HG03196 (cell line): ENCODE data around the gene ESPN.
"Not testable (repeated sequence)": the region's sequence is repeated elsewhere in the genome, so short reads cannot be mapped to it uniquely, and the experiment has no call there.

Experiments
- ATAC-seq: cut with Tn5 transposase; IDR thresholded peaks from one replicate; pipeline ENCODE4 v1.9.1; 2021; ENCODE audit not compliant: unreplicated experiment

The ESPN gene

GRCh38 chr1:6477039-6477820 is 52.7 kb downstream of the ESPN start:
- ATAC-seq = no peak

GRCh38 chr1:6481820-6482219 is 57.2 kb downstream of the ESPN start:
- no peak for ATAC-seq

DNA sequence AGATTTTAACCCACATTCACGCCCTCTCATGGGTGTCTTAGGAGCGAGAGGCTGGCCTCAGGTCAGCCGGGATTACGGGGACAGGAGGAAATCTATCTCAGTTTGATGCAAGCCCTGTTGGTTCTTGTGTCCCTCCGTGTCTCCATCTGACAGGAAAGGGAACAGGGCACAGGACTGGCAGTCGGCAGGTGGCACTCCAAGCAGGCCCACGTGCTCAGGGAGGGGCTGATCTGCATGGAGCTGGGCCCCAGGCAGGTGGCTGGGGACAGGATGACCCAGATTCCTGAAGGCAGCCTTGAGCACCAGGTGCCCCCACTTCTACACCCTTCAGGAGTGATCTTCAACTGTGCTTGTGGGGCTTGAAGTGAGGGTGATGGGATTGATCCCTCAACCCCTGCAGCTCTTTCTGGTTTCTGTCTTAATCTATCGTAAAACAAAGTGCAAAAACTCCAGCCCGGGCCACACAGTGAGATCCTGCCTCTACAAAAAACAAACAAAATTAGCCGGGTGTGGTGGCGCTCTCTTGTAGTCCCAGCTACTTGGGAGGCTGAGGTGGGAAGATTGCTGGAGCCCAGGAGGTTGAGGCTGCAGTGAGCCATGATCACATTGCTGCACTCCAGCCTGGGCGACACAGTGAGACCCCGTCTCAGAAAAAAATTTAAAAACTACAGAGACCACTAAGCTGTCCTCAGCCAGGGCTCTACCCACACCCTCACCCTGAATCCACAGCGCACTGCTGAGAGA is 58.6 kb downstream of the ESPN start:
- ATAC-seq = no peak

- ATAC-seq = no peak
Observed at GRCh38 chr1:6483761-6484117, 59.2 kb downstream of the ESPN start.

DNA sequence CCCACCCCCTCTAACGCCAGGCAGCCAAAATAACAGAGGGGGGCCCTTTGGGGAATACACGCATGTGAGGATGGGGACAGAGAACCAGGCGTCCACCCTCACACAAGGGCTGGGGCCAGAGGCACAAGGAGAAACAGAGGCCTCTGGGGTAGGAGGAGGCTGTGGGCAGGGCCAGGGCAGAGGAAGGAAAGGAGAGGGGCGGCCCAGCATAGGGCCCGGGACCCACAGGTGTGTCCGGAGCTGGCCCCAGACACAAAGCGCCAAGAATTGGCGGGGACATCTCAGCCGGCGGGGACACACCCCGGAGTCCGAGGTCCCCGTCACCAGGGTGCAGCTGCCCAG is 60.2 kb downstream of the ESPN start:
- ATAC-seq = no peak

DNA sequence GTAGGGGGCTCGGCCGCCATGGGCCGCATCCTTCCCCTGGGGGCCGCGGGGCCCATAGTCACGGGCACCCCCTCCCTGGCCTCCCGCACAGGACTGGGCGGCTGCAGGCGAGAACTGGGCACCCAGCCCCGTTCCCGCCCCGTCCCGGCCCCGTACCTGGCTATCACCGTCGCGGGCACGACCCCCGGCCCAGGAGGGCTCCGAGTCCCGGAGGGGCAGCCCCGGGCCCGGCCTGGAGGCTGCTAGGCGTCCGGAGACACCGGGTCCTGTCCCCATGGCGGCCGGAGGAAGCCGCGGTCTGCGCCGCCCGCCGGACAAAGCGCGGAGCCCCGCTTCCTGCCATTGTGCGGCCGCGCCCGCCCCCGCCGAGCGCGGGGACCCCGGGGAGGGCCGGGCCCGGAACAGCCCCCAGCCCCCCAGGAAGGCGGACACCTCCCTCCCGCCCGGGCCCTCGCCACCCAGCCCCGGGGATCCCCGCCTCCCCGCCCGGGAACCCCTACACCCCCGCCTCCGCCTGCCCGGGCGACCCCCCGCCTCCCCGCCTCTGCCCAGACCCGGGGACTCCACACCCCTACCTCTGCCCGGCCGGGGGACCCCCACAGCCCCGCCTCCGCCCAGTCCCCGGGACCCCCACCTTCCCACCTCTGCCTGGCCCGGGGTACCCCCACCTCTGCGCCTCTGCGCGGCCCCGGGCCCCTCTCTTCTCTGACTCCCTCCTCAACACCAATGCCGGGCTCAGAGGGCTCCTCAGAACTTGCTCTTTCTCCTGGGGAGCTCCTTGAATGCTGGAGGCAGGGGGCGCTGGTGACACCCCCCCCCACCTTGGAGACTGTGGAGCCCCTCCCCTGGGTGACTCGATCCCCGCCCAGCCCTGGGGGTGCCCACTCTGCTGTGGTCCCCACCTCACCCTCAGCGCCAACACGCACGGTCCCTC is 60.9 kb downstream of the ESPN start:
- no peak for ATAC-seq

DNA sequence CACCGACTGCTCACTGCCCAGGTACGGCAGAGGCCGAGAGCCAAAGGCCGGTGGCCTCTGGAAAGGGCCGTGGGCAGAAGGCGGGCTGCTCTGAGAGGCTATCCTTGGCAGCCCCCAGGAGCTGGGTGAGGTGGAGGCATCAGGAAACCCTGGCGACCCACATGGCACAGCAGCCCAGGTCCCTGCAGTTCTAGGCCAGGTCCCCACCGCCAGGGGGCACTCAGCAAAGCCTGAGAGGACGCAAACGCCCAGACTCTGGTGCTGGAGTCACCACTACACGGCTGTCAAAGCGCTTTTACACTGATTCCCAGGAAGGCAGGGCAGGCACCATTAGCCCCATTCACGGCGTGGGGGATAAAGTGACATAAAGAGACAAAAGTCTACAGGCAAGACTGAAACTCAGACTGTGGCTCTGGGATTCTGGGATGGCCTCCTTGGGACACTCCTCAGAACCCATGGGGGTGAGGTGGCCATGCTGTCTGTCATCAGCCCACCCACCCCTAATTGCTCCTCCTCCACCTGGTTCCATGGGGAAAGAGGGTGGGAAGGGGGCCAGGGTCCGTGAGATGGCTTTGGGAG is 61.9 kb downstream of the ESPN start:
- peak; percentile 45 for ATAC-seq

DNA sequence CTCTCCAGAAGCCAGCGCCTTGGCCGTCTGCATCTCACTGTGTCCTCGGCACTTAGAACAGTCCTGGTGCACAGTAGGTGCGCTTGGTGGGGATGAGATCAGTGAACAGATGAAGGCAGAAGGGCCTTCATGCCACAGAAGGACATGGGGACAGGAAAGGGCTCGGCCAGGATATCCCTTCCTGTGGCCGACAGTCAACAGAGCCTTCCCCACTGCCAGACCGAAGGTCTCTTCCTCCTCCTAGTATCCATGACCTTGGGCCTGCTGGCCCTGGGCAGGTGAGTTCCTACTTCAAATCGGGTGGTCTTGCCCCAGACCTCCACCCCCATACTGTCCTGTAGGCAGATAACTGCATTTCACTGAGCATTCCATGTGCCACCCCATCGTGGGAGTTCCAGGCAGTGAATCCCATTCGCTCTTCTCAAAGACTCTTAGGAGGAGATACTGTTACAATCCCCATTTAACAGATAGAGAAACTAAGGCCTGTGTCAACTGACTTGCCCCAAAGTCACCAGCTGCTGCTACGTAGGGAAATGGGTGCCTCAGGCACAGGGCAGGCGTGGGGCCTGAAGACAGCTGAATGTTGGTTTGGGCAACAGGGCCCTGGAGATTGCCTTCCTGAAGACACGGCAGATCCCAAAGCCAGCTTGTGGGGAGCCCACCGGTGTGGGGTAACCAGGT is 63.4 kb downstream of the ESPN start:
- no peak for ATAC-seq

GRCh38 chr1:6488602-6489382 is 64.2 kb downstream of the ESPN start:
- no peak for ATAC-seq

DNA sequence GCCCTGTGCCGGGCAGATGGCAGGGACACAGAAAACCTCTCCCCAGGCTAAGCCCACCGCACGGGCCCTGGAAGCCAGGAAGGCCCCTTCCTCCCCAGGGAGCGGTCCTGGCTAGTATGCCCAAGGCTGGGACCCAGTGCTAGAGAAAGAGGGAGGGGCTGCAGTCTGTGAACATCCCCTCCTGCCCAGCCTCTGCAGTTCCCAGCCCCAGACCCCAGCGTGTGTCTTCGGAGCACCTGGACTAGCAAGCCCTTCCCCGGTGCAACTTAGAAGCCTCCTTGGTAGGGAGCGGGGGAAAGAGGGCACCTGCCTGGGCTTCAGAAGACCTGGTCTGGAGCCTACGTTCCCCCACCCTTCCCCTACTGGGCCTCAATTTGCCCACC is 64.8 kb downstream of the ESPN start:
- ATAC-seq = no peak

GRCh38 chr1:6489799-6490180 is 65.2 kb downstream of the ESPN start:
- no peak for ATAC-seq

- ATAC-seq = no peak
Observed at GRCh38 chr1:6490181-6491080, 65.9 kb downstream of the ESPN start.

DNA sequence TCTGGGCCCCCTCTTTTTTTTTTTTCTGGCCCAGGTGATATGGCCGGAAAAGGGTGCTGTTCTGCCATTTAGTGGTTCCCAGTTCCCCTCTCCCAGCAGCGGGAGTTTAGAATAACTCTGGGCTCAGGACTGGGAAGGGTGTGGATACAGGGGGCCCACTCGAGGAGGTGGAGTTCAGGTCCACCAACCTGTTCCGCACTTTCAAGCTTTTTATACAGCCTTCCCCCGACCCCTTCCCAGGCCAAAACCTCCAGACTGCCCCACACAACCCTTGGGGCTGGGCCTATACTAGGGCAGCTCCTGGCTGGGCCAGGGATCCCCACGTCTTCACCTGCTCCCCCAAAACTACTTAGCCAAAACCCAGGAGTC is 66.5 kb downstream of the ESPN start:
- no peak for ATAC-seq

GRCh38 chr1:6491480-6491962 is 66.9 kb downstream of the ESPN start, which contains the start of gene PLEKHG5:
PLEKHG5 (minus strand) TSS chr1:6491667; CDS start chr1:6477571, 14,096 bp downstream.
- no peak for ATAC-seq

- no peak for ATAC-seq
Observed at GRCh38 chr1:6491966-6492365, 67.4 kb downstream of the ESPN start.

DNA sequence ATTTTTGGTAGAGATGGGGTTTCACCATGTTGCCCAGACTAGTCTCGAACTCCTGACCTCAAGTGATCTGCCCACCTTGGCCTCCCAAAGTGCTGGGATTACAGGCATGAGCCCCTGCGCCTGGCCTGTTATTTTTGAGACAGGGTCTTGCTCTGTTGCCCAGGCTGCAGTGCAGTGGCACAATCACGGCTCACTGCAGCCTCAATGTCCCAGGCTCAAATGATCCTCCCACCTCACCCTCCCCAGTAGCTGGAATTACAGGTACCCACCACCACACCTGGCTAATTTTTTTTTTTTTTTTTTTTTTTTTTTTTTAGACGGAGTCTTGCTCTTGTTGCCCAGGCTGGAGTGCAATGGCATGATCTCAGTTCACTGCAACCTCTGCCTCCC is 69.3 kb downstream of the ESPN start:
- ATAC-seq = not testable (repeated sequence)

GRCh38 chr1:6494627-6495026 is 70.1 kb downstream of the ESPN start:
- no peak for ATAC-seq

DNA sequence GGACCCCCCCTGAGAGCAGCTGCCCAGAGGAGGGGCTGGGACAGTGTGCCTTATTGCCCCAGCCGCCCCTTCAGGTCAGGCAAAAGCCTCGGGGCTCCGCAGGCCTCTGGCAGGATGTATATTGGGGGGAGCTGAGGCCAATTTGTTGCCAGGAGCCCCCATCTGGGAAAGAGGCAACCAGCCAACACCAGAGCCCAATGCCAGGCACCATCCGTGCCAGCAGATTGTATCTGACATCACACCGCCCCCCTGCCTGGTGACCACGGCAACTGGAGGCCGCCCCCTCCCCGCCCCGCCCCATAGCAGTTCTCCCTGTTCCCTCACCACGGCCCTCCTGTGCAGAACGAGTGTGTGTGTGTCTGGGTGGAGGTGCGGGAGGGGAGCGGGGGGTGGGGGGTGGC is 70.5 kb downstream of the ESPN start:
- no peak for ATAC-seq
